GM19099 (cell line): ENCODE results near the gene IGSF9B.

Experiments used
- POLR2A ChIP-seq: IDR thresholded peaks from 3 replicates; pipeline ENCODE4 v1.6.1; 2011; ENCODE audit warnings: low read depth; ENCODE audit not compliant: insufficient read length; ENCODE audit errors: extremely low read depth

The IGSF9B gene

DNA sequence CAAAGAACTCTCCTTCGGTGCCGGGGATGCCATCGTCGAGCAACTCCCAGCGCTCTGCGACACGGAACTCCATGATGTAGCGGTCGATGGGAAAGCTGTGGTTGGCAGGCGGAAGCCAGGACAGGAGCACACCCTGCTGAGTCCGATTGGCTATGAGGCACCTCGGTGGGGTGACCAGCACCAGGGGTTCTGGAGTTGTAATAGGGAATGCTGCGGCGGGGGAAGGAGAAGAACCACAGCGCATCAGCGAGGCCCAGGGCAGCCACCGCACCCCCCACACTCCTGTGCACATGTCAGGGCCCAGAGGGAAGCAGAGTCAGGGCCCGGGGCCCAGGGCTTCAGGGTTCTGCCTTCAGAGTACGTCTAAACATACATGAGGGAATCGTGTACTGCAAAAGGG is 31.0 kb downstream of the IGSF9B start:
- TF ChIP-seq POLR2A: no peak

DNA sequence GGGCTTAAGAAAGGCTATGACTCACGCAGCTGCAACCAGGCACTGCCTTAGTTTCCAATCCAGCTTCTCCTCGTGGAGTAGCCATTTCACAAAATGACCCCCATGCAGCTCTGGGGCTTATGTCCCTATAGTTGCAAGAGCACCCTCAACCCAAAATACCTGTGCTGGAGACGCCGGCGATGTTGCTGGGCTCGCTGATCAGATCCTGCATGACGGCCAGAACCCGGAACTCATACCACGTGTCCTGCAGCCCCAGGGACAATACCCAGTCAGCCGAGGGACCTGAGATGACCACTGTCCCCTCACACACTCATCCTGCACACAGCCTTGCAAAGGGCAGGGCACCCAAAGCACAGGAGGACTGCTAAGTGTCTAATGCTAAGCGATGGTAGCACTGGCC is 32.1 kb downstream of the IGSF9B start:
- no peak for TF ChIP-seq POLR2A

DNA sequence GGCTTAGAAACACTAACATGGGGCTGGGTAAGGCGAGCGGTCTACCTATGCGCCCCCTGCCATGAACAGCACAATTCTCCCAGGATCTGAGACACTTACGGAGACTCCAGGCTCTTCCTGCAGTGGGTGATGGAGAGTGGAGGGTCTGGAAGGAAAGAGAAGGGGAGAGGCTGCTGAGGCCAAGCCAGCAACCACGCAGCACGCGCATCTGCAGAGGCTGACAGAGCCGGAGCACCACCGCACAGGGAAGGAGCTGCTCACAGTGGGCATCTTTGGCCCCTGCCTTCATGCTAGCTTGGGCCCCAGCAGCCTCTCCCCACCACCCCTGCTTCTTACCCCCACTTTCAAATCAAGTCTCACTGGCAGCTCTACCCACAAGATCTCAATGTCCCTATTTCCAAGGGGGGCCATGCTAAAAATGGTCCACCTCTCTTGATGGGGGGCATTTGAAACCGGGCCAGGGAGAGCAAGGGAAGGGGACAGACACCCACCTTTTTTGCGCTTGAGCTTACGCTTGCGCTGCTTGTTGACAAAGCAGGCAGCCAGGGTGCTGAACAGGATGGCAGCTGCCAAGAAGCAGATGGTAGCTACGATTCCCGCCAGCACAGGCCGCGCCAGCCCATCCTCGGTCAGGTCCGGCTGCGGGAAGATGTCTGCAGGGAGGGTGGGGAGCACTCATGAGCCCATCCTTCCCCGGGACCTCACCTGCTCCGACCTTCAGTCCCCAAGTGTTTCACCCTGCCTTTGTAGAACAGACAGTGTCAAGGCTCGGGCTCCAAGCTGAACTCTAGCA is 34.5 kb downstream of the IGSF9B start:
- TF ChIP-seq POLR2A: no peak

DNA sequence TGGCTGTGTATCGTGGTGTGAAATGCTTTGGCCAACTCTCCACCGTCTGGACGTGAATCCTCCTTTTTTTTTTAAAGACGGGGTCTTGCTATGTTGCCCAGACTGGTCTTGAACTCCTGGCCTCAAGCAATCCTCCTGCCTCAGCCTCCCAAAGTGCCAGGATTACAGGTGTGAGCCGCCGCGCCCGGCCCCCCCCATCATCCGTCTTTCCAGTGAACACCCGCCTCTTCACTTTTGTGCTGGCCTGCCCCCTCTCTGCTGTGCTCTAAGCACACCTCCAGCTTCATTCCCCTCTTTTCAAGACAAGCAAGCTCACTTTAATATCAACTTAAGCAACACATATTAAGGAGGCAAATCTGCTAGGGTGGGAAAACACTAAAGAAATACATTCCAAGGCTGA is 35.3 kb downstream of the IGSF9B start:
- TF ChIP-seq POLR2A: no peak

DNA sequence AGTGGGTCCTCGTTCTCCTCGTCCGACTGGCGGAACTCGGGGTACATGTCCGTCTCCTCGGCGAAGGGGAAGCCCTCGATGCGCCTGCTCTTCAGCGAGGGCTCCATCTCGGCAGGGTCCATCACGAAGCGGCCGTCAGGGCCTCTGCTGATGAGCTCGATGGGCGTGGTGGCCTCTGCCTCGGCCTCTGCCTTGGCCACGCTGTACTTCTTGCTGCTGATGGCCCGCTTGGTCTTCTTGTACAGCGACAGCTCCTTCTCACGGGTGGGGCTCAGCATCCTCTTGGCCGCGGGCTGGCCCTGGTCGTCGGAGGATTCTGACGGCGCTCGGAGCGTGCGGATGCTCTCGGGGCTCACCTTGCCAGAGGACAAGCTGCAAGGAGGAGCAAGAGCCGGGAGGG is 35.7 kb downstream of the IGSF9B start:
- no peak for TF ChIP-seq POLR2A

DNA sequence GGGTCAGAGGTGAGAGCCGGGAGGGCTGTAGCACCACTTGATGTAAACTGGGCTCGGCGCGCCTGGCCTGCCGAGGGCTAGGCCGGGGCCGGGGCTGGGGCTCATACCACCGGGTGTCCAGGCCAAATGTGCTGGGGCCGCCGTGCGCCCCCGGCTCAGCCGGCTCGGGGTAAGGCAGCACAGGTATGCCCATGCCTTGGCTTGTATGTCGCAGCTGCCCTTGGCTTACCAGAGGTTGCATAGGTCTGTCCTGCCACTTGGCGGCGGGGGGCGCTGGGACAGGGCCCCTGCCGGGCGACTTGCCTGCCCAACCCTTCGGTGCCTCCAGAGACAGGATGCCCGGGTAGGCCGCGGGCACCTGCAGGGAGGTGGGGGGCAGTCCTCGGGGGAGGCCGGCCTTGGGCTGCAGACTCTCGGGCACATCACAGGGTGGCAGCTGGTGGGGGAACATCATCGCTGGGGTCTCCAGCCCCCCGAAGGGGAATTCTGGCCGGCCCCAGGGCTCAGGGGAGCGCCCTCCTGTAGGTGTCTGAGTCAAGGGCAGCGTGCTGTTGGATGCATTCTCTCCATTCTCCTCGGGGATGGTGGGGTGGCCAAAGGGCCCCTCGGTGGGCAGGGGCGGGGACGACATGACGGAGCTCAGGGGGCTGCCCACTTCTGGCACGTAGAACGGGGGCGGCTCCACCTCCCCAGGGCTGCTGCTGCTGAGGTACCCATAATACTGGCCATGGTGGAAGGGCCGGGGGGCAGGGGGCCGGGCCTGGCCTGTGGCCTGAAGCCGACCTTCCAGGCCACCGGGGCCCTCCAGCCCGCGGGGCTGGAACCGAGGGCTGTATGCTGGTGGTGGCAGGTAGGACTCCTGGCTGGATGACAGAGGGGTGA is 36.4 kb downstream of the IGSF9B start:
- no peak for TF ChIP-seq POLR2A

DNA sequence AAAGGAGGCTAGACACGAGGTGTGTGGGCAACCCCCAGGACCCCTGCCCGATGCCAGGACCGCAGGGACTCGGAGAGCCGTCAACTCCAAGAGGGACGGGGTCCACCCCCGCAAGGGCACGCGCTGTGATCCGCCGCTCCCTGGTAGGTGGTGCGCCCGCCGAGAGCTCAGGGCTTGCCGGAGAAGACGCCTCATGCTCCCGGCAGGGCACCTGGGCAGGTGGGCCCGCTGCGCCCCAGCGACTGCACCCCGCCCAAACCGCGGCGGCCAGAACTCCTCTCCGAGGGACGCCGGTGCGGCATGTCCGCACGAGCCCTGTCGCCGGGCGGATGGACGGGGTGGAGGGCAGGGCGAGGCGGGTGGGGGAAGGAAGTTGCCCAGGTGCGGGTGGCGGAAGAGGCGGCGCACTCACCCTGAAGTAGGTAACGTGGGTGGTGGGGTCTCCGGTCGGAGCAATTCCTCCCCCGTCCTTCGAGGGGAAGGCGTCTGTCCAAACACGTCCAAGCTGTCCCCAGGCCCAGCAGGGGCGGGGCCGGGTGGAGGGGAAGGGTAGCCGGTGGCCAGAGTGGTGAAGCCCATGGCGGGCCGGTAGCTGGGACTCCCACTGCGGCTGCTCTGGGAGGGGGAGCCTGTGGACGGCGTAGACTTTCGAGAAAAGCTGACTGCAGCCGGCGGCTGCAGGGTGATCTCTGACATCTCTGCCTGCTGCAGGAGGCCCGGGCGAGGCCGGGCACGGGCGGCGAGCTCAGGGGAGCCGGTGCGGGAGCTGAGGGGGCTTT is 37.2 kb downstream of the IGSF9B start:
- no peak for TF ChIP-seq POLR2A

DNA sequence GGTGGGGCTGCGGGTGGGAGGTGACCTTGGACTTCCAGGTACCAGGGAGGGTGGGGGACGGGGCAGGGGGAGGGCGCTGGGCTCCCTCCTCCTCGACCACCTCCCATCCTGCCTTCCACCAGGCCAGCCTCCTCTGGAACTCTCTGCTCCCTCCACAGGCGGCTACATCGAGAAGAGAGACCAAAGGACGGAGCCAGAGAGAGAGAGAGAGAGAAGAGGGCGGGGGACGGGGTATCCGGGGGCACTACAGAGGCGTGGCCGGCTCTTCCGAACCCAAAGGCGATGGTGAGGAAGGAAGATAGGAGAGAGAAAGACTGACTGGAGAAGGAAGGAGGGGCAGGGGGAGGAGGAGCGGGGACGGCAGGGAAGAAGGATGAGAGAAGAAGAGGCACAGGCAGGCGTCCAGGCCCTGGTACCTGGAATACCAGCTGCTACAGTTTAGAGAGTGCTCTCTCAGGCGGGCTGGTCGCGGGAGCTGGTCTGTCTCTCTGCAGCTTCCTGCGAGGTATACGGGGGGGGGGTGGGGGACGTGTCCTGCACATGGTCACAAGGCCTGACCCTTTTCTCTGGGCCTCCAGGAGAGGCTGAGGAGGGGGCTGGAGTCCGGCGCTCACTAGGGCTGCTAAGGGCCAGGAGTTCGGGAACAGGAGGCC is 38.0 kb downstream of the IGSF9B start:
- TF ChIP-seq POLR2A: no peak

DNA sequence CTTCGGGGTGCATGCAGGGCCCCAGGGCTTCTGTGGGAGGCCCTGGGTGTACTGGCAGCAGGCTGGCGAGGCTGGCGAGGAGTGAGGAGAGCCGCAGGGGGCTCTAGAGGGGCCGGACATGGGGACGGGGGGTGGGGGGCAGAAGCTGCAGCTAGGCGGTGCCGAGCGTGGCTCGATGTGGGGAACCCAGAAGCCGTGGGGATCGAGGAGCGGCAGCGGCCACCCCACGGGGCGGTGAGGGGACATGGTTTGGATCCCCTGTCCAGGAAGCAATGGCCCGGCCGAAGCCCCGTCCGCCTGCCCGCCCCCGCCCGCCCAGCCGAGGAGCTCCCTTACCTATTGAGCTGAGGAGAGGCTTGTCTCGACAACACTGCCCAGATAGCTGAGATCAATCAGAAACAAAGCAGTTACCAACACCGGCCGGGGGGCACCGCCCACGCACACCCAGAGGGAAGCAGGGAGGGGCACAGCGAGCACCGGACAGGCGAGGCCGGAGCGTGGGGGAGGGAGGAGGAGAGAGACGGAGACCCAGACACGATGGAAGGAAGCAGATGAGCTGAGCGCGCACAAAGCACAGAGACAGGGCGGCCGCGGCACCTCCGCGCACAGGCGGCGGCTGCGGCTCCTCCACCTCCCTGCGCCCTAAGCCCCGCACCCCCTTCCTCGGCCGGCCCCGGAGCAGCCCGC is 38.7 kb downstream of the IGSF9B start:
- no peak for TF ChIP-seq POLR2A

DNA sequence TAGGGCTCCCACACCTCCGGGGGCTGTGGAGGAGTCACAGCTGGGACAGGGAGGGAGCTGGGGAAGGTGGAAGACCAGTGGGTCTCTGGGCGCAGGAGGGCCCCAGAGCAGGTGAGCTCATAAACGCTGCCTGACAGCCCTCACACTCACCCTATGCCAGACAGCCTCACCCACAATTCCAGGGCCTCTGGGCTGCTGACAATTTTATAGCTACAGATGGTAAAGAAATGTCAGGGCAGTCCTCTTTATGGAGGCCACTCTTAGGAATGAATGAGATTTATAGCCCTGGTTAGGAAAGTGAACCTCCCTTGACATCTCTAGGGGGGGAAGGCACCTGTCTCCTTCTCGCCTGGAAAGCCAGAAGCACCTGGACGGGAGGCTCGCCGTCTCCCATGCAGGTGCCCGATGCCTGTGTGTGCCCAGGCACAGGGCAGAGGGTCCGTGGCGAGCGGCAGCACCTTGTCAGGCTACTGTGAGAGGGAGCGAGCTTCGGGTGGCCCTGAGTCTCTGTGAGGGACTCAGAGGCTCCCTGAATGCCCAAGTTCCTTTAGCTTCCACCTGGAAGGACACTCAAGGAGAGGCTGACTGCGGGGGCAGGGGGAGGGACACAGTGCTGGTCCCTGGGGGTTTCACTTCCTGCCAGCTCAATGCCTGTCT is 39.9 kb downstream of the IGSF9B start:
- no peak for TF ChIP-seq POLR2A

DNA sequence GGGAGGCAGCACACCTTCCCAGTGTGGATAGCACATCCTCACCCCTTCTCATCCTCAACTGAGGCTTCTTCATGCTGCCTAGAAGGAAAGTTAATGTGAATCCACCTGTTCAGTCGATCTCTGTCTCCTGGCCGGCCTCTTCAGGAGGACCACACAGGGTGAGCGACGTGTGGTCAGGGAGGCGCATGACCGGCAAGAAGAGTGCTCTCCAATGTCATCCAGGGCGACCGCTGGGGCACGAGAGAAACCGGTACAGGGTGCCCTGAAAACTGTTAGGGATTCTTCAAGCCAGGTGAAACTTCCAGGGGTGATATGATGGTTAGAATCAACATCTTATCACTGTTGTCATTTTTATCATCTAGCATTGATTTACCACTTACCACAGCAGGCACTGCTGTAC is 43.0 kb downstream of the IGSF9B start:
- TF ChIP-seq POLR2A: no peak

DNA sequence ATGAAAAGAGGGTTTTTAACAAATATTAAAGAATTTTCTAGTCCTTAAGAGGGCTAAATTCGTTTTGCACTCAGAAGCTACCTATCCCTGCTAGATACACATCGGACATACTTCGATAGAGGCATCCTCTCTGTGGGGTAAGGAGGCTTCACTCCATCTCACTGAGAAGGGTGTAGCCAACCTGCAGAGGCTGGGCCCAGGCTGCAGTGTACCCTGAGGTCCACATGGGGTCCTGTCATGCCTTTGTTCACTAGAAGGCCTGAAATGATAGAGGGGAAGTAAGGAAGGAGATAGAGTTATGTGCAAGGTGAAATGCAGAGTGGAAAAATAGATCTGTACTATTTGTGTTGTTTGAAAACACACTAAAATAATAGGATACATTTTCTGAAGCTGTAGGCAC is 45.6 kb downstream of the IGSF9B start:
- no peak for TF ChIP-seq POLR2A

DNA sequence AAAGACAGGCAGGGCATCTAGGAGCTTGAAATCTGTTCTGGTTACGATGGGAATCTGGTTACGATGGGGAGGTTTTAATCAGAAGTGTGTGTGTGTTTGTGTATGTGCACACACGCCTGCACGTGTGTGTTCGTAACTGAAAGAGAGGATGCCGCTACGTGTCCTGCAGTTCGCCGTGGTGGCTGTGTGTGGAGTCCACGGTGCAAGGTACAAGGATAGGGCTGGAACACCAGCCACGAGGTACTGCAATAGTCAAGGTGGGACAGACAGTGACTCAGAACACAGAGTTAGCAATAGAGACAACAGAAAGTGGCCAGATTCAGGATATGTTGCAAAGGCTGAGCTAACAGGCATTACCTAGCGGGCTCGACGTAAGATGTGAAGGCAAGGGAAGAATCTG is 46.7 kb downstream of the IGSF9B start:
- no peak for TF ChIP-seq POLR2A

DNA sequence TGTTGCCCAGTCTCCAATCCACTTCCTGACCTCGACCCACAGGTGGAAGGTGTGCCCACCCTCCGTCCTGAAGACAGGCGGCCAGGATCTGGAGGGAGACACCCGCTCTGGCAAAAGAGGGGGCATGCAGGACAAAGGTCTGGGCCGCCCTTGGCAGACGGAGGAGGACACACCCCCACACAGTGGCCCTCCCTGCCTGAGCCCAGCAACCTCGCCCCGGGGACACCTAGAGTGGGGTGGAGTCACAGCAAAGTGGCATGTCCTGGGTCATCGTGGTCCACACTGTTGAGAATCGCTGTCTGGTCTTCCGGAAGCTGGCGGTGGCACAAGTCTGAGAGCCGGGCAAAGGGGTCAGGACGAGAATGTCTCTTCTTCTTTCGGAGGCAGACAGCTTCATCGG is 47.9 kb downstream of the IGSF9B start:
- TF ChIP-seq POLR2A: no peak

DNA sequence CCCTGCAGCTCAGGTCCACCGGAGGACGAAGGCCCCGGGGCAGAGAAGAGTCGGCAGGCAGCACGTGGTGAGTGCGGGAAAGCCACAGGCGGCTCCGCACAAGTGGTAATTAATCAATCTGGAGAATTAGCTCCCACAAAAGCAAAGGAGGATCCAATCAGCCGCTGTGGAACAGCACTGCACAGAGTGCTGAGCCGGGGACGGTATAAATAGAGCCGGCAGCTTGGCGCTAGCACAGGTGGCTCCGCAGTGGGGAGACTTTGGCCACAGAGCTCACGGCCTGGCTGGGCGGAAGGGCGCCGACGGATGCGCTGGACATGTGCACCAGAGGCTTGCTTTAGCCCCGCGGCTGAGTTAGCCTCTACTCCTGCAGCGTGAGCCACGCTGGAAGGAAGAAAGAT is 48.9 kb downstream of the IGSF9B start:
- no peak for TF ChIP-seq POLR2A

DNA sequence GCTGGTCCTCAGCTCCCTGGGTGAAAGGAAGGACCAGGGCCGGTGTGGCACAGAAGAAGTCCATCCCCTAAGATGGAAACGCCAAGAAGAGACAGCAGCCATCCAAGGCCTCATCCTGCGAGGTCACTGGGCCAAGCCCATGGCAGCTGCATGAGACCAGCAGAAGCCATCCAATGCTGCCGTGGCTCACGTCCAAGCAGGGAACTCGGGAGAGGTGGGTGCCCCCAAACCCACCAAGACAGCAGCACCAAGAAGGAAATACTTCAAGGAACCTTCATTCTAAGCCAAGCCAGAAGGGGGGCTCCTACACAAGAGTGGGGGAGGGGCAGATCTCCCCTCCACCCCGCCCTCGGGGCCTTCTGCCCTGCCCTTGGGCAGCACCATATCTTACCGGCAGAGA is 49.6 kb downstream of the IGSF9B start:
- no peak for TF ChIP-seq POLR2A
